Muscle of arm (tissue), 12 donors: ENCODE results near the gene ALOX5. TPM values are rescaled to one million over a fixed set of nuclear protein-coding genes. Genes with fewer than 3 reads are reported as not detected.
"Not testable (repeated sequence)": the region's sequence is repeated elsewhere in the genome, so short reads cannot be mapped to it uniquely, and the experiment has no call there.

Experiments used
- DNase-seq: peaks from one replicate; pipeline ENCODE4 v3.0.0-alpha.2; 2013
- polyA plus RNA-seq, 12 donors: library from polyadenylated mRNA; unstranded; fragments of 120-200 nt; gene quantifications; one replicate each; pipeline ENCODE4 v1.2.1, GENCODE V29; 2013; ENCODE audit not compliant: insufficient read length in 12 of 12

ALOX5 gene
- polyA plus RNA-seq, 12 donors, result 0.97 to 13.5 (median 1.2) TPM; not detected in 1

GRCh38 chr10:45404770-45405120, 30.7 kb downstream of the ALOX5 start:
- DNase-seq, result no peak

DNA sequence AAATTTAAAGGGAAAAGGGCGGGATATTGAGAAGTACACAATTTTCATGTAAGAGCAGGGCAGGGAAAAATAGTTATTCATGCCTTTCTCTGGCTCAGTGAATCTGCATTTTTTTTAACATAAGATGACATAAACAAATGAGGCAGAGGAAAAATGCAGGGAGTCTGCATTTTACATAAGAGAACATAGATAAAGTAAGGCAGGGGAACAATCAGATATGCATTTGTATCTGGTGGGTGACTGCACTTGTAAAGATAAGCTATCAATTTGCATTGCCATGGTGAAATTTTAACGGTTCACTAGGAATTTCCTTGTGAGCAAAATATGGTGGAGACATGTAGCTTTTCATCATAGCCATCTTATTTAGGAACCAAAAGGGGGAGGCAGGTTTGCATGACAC, 33.5 kb downstream of the ALOX5 start:
- DNase-seq, result no peak

DNA sequence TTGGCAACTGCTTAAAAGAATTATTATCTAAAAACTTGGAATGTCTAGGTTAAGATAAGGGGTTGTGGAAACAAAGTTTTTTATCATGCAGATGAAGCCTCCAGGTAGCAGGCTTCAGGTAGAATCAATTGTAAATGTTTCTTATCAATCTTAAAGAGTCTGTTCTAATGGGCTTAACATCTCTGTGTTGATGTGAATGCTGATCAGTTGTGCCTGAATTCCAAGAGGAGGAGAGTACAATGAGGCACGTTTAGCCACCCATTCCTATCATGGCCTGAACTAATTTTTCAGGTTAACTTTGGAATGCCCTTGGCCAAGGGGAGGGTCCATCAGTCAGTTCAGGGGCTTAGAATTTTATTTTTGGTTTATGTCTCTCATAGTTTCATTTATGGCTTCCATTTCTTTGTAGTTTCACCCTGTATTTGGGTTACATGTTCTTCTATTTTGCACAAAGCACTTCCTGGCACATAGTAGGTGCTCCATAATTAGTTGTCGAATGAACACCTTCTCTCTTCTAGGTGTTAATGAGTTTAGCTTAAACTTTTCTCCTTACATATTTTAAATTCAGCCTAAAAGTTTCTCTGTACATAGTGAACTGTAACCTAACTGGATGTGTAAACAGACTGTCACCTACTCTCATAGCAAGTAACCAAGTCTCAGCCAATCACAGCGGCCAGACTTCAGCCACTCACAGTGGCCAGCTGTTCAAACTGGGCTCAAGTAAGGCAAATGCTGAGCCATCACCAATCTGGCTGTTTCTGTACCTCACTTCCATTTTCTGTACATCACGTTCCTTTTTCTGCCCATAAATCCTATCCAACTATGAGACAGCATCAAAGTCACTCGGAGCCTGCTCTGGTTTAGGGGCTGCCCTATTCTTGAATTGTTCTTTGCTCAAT, 34.7 kb downstream of the ALOX5 start:
- no peak for DNase-seq

GRCh38 chr10:45409347-45409746, 35.3 kb downstream of the ALOX5 start:
- DNase-seq, result not testable (repeated sequence)

DNA sequence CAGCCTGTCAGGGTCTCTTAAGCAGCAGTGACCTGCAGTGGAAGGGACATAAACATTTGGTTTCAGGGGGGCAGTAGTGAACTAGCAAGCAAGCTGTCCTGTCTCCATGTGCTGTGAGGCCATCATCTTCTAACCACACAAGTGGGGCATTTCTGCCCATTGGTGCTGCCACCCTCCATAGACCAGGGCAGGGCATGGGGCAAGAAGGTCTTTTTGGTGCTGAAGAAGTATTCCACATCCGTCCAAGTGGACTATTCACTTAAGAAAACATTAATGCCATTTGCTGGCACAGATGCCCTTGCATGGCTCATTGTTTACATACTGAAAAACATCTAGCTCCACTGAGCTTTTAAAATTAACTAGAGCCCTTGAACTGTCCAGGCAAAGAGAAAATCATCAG, 35.8 kb downstream of the ALOX5 start:
- no peak for DNase-seq

GRCh38 chr10:45410489-45410806, 36.4 kb downstream of the ALOX5 start:
- DNase-seq, result no peak

GRCh38 chr10:45410807-45411606, 37.0 kb downstream of the ALOX5 start:
- DNase-seq, result no peak

GRCh38 chr10:45411607-45411940, 37.6 kb downstream of the ALOX5 start:
- no peak for DNase-seq

GRCh38 chr10:45415062-45415461, 41.0 kb downstream of the ALOX5 start:
- DNase-seq, result not testable (repeated sequence)

DNA sequence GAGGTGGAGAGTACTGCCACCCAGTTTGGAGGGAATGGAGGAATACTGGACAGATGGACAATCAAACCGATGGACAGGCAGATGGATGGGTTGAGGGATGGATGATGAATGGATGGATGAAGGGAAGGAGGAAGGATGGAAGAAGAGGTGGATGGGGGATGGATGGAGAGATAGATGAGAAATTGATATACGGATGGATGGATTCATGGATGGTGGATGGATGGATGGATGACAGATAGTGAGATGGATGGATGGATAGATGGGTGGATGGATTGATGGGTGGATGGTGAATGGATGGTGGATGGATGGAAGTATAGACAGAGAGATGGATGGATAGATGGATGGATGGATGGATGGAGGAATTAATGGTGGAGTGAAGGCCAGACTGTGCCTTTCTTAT, 42.6 kb downstream of the ALOX5 start:
- DNase-seq, result no peak

DNA sequence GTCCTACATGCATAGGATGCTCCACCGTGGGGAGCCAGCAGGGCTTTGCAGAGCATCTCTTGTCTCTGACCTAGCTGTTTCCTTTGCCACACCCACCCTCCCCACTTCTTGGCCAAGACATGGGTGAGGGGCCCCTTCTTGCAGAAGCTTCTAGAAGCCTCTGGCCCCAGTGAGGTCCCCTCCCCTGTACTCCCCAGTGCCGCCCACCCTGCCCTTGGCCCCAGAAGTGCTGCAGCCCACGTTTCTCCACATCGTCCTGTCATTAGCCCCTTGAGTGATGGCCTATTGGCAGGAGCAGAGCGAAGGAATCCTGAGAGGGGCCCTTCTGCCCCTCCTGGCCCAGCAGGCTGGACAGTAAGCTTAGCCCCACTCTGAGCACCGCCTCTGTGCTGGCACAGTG, 43.7 kb downstream of the ALOX5 start:
- no peak for DNase-seq

- no peak for DNase-seq
These were observed 44.4 kb downstream of the ALOX5 start for GRCh38 chr10:45418417-45418848.

GRCh38 chr10:45418849-45419675, 45.0 kb downstream of the ALOX5 start:
- peak; percentile 74 for DNase-seq

- DNase-seq, result no peak
These were observed 45.6 kb downstream of the ALOX5 start for GRCh38 chr10:45419676-45420025.

DNA sequence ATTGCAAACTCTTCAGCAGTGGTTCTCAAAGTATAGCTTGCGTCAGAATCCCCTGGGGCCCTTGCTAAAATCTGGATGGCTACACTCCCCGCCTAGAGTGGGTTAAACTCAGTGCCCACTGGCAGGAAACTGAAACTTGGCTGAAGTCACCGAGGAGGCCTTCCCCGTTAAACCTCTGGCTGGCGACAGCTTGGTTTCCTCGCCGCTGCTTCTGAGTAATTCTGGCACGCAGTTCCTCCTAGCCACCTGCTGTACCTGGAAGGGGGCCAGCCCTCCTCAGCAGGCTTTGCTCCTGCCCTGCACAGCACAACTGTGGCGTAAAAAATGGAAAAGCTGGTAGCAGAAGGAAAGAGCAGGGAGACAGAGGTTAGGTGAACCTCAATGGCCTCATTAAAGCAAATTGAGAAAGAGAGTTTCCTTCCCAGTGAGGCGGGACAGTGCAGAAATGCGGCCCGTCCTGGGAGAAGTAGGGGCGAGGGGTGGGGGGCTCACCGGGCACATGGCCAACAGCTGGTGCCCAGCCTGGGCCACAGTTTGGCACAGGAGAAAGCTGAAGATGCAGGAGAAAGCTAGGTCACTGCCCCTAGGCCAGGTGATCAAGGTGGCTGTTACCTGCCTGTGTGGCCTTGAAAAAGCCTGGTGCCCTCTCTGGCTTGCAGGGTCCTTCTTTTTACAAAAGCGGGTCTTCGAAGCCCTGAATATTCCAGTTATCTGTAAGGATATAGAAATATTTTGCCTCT, 46.6 kb downstream of the ALOX5 start:
- DNase-seq, result peak; percentile 74

GRCh38 chr10:45421221-45422097, 47.4 kb downstream of the ALOX5 start:
- DNase-seq, result no peak

GRCh38 chr10:45422207-45422865, 48.3 kb downstream of the ALOX5 start:
- DNase-seq, result no peak

DNA sequence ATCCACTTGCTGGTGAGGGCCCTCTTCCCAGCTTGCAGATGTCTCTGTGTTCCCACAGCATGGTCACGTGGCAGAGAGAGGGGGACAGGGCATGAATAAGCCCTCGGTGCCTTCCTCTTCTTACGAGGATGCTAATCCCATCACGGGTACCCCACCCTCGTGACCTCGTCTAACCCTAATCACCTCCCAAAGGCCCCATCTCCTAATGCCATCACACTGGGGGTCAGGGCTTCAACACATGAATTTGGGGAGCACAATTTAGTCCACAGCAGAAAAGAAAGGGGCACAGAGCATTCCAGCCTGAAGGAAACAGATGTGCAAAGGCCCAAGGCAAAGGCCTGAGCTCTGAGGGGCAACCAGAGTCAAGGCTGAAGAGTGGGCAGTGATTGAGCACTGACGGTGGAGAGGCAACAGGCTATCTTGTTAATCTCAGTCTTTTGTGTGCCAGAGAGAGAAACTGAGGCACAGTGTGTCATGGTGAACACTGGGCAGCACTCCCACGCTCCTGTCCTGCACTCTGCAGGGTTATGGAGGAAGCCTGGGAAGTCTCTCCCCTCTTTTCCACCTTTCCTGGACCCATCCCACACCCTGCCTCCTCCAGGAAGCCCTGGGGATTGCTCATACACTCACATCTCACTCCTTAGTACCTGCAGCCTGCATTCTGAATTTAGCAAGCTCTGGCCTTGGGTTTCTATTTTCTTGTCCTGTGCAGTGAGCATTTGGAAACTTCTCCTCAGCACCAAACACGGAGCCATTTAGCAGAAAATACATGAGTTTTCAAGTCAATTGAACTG, 49.0 kb downstream of the ALOX5 start:
- no peak for DNase-seq

GRCh38 chr10:45423976-45424499, 50.0 kb downstream of the ALOX5 start:
- no peak for DNase-seq
